GM10266 (cell line): ENCODE results near the gene KCNMA1.
"Not testable (repeated sequence)": the region's sequence is repeated elsewhere in the genome, so short reads cannot be mapped to it uniquely, and the experiment has no call there.

Source experiments
- DNase-seq: peaks from one replicate; pipeline ENCODE4 v3.0.0; 2012; ENCODE audit errors: extremely low spot score
- TF ChIP-seq, protein P1 (sequence below): IDR thresholded peaks from 2 replicates; pipeline ENCODE4 v1.5.1; 2012; ENCODE audit warnings: mild to moderate bottlenecking, low read depth; ENCODE audit not compliant: control insufficient read depth, insufficient read depth; ENCODE audit errors: missing control alignments

Gene KCNMA1

DNA sequence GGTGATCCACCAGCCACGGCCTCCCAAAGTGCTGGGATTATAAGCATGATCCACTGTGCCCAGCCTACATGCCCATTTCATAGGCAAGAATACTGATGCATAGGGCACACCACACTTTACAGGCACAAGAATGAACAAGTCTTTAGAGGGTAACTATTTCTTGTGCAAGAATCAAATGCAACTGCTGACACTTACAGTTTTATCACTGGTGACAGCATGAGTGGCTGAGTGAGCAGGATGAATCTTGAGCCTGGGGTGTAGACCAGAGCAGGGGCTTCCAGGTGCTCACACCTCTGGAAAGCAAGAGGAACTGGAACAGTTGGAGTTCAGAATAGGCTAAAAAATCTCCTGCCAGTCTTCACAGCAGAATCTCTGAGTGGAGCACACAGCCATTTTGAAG lies 287.5 kb downstream of the KCNMA1 start:
- TF ChIP-seq, protein P1, sequence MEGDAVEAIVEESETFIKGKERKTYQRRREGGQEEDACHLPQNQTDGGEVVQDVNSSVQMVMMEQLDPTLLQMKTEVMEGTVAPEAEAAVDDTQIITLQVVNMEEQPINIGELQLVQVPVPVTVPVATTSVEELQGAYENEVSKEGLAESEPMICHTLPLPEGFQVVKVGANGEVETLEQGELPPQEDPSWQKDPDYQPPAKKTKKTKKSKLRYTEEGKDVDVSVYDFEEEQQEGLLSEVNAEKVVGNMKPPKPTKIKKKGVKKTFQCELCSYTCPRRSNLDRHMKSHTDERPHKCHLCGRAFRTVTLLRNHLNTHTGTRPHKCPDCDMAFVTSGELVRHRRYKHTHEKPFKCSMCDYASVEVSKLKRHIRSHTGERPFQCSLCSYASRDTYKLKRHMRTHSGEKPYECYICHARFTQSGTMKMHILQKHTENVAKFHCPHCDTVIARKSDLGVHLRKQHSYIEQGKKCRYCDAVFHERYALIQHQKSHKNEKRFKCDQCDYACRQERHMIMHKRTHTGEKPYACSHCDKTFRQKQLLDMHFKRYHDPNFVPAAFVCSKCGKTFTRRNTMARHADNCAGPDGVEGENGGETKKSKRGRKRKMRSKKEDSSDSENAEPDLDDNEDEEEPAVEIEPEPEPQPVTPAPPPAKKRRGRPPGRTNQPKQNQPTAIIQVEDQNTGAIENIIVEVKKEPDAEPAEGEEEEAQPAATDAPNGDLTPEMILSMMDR: no peak
- DNase-seq: no peak

DNA sequence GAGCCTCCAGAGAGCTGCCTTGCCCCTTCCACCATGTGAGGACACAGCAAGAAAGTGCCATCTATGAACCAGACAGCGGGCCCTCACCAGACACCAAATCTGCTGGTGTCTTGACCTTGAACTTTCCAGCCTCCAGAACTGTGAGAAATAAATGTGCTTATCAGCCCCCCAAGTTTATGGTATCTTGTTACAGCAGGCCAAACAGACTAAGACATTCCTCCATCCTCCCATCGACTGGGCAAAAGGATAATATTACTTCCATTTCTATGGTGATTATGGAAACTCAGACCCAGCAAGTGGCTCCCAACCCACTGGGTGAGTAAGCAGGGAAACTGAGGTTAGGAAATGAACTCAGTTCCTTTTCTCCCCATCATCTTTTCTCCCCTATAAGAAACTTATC lies 288.4 kb downstream of the KCNMA1 start:
- no peak for DNase-seq
- TF ChIP-seq, protein P1: no peak

DNA sequence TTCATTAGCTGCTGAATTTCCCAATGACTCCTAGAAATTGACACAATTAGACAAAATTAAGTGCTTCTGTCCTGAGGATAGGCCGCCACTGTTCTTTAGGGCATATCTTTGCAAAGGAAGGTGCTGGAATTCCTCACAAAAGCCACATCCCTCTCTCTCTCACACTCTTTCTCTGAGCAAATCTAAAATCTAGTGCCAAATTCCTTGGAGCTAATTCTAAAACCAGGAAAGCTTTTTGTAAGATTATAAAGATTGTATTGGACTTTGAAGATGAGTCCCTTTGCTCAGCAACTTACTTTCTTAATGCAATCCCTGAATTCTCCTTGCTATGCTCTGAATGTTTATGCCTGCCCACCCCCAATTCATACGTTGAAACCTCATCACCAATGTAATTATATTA lies 288.9 kb downstream of the KCNMA1 start:
- TF ChIP-seq, protein P1: no peak
- DNase-seq: no peak

DNA sequence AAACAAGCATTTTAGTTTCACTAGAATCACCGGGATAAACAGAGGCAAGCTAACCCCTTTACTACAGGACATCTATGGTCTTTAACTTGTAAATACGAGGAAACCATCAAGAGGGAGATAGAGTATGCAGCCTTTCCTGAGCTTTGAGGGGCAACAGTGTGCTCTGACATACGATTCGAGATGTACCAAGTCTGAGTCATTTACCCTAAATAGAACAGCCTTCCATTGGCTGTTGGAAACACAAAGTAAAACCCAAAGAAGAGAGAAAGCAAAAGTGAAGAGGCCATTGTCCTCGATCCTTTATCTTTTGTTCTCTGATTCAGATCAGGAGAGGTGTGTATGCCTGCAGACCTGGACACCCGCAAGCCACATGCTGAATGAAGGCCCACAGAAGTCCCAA lies 289.5 kb downstream of the KCNMA1 start:
- DNase-seq: no peak
- TF ChIP-seq, protein P1: no peak

DNA sequence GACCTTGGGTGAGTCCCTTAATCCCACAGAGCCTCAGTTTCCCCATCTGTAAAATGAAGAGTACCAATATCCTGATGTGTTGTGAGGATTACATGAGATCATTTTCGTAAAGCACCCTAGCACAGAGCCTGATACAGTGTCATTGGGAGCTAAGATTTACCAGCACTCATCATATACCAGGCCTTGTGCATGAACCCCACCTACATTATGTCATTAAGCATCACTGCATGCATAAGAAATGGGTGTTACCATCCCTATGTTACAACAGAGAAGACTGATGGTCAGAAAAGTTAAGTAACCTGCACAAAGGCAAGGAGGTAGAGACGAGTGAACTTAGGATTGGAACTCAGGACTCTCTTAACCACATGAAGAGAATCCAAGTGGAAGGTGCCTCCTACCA lies 290.6 kb downstream of the KCNMA1 start:
- TF ChIP-seq, protein P1: no peak
- no peak for DNase-seq

DNA sequence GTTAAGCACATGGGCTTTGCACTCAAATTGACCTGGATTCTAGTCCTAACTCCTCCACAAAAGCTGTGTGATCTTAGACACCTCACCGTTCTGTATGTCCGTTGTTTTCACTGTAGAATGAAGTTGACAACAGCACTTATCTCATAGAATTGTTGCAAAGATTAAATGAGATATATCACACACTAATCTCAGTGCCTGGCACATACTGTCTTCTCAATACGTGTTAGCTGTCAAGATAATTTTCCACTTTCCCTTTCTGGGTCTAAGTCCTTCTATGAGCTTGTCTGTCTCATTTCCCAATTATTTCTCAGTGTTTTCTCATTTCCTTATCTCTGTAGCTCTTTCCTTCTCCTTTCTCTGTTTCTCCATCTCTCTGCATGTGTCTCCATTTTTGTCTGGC lies 296.6 kb downstream of the KCNMA1 start:
- TF ChIP-seq, protein P1: no peak

DNA sequence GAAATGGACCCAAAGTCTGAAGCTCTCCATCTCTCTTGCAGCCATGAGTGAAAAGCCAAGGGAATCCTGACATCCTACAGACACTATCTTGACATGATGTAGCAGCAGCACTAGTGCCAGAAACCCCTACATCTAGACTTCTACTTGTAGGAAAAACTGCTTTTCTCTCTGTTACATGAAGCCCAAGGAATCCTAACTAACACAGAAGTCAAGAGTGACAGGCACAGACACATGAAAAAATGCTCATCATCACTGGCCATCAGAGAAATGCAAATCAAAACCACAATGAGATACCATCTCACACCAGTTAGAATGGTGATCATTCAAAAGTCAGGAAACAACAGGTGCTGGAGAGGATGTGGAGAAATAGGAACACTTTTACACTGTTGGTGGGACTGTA lies 297.7 kb downstream of the KCNMA1 start:
- not testable (repeated sequence) for DNase-seq

More for the DNA sequence above, 296.6 kb downstream of the KCNMA1 start:
- no peak for DNase-seq

DNA sequence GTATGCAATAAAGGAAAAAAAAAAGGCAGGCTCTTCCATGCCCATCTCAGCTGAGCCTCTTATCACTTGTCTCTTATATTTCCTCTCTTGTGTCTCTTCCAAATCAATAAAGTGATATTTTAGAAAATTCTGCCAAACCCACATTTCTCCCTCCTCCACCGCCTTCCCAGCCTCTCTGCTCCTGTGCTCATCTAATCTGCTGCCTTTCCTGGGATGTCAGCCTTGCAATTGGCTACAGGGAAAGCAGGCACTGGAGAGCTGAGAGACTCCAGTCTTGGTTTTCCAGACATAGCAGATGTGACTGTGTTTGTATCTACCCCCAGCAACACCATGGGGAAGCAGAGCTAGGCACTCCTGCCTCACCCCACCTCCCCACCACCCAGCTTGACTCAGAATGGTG lies 298.4 kb downstream of the KCNMA1 start:
- TF ChIP-seq, protein P1: no peak
- no peak for DNase-seq
